C4-2B (cell line): ENCODE data around the gene FNDC3B.

Source experiments
- ZFX ChIP-seq: fragments of 450-650 bp; IDR thresholded peaks from 2 replicates; pipeline ENCODE4 v1.6.1; 2017
- TF ChIP-seq, protein P1 (sequence below): fragments of 450-650 bp; conservative IDR thresholded peaks from 2 replicates; pipeline ENCODE4 v1.5.1; 2017; ENCODE audit warnings: mild to moderate bottlenecking

DNA sequence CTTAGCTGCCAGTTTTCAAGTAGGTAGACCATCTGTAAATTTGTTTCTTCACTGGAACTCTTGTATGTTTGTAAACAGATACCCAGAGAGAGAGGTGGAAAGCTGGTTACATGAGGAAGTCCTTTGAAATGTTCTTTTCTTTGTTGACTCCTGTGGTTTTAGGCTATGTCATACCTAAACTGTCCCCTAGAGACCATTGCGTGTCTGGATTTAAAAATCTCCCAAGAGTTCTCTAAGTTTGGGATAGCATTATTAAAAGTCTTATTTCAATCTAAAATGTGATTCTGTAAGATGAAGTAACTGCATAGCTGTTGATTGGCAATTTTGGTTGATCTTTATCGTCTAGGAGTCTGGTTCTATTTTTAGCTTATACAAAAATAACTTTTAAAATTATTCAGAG lies 281.7 kb downstream of the FNDC3B start:
- TF ChIP-seq, protein P1, sequence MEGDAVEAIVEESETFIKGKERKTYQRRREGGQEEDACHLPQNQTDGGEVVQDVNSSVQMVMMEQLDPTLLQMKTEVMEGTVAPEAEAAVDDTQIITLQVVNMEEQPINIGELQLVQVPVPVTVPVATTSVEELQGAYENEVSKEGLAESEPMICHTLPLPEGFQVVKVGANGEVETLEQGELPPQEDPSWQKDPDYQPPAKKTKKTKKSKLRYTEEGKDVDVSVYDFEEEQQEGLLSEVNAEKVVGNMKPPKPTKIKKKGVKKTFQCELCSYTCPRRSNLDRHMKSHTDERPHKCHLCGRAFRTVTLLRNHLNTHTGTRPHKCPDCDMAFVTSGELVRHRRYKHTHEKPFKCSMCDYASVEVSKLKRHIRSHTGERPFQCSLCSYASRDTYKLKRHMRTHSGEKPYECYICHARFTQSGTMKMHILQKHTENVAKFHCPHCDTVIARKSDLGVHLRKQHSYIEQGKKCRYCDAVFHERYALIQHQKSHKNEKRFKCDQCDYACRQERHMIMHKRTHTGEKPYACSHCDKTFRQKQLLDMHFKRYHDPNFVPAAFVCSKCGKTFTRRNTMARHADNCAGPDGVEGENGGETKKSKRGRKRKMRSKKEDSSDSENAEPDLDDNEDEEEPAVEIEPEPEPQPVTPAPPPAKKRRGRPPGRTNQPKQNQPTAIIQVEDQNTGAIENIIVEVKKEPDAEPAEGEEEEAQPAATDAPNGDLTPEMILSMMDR = no peak; the same call in 1 of the 2 replicates
- TF ChIP-seq ZFX = no peak
